IMR-90 (cell line): ENCODE measurements around the gene LRSAM1. TPM values are rescaled to one million over a fixed set of nuclear protein-coding genes. Genes with fewer than 3 reads are reported as not detected.

Experiments used
- ATAC-seq: fragments of 200-7000 bp; cut with Tn5 transposase; 2 replicates; pipeline ENCODE4 v1.9.1; 2020; ENCODE audit warnings: low read depth, mild to moderate bottlenecking, moderate library complexity
- BruUV-seq: library from RNA; stranded (reverse); fragments of 400-500 nt; replicated peaks from 2 replicates; lab custom pipeline; 2021; lab: Mats Ljungman, UMichigan
- CTCF ChIA-PET: fragments of 300-600 bp; formaldehyde crosslinking; extraction: SDS; loops from one replicate; lab custom pipeline; 2021; ENCODE audit warnings: antibody characterized with exemption; lab: Yijun Ruan, JAX
- POLR2A ChIA-PET: fragments of 300-600 bp; sonication (Branson Sonifier 250); formaldehyde crosslinking; loops from one replicate; lab custom pipeline; 2022; ENCODE audit warnings: antibody characterized with exemption; ENCODE audit not compliant: unreplicated experiment; lab: Charles Lee
- DNase-seq: peaks from one replicate; pipeline ENCODE4 v3.0.0; 2013
- H2AFZ ChIP-seq: replicated peaks from 2 replicates; pipeline ENCODE3; 2013; ENCODE audit warnings: low read length, mild to moderate bottlenecking; ENCODE audit not compliant: poor library complexity
- H2AK5ac ChIP-seq: 2 replicates; pipeline ENCODE4 v1.6.1; 2013; ENCODE audit warnings: low read depth, low read length, inconsistent platforms
- H2AK9ac ChIP-seq: replicated peaks from 2 replicates; pipeline ENCODE3; 2013; ENCODE audit warnings: mild to moderate bottlenecking, low read depth, low read length, moderate library complexity; ENCODE audit not compliant: poor library complexity
- H2BK120ac ChIP-seq: 2 replicates; pipeline ENCODE4 v1.6.1; 2013; ENCODE audit warnings: low read depth, low read length, inconsistent platforms
- H2BK15ac ChIP-seq: 3 replicates; pipeline ENCODE4 v1.6.1; 2013; ENCODE audit warnings: low read depth, low read length, inconsistent platforms
- H2BK20ac ChIP-seq: 2 replicates; pipeline ENCODE4 v1.6.1; 2013; ENCODE audit warnings: low read depth, mild to moderate bottlenecking, inconsistent platforms, low read length, moderate library complexity
- H2BK5ac ChIP-seq: 2 replicates; pipeline ENCODE4 v1.6.1; 2013; ENCODE audit warnings: mild to moderate bottlenecking, low read depth, low read length, inconsistent platforms; ENCODE audit not compliant: poor library complexity, severe bottlenecking
- H3K14ac ChIP-seq: replicated peaks from 2 replicates; pipeline ENCODE4 v1.6.1; 2013; ENCODE audit warnings: low read depth, low read length, inconsistent platforms
- H3K18ac ChIP-seq: 2 replicates; pipeline ENCODE4 v1.6.1; 2013; ENCODE audit warnings: low read depth, low read length, control low read depth
- H3K23ac ChIP-seq: 2 replicates; pipeline ENCODE4 v1.6.1; 2013; ENCODE audit warnings: low read depth, low read length, inconsistent platforms
- H3K27ac ChIP-seq: 2 replicates; pipeline ENCODE4 v1.5.1; 2013; ENCODE audit warnings: mild to moderate bottlenecking, control low read depth, low read length; ENCODE audit not compliant: insufficient read depth
- H3K27me3 ChIP-seq: 2 replicates; pipeline ENCODE4 v1.6.1; 2013; ENCODE audit warnings: low read length; ENCODE audit not compliant: control insufficient read depth, insufficient read depth
- H3K36me3 ChIP-seq: 2 replicates; pipeline ENCODE4 v1.6.1; 2013; ENCODE audit warnings: low read length, mixed read lengths; ENCODE audit not compliant: control insufficient read depth, insufficient read depth
- H3K4ac ChIP-seq: 2 replicates; pipeline ENCODE4 v1.6.1; 2013; ENCODE audit warnings: low read depth, low read length, inconsistent platforms
- H3K4me1 ChIP-seq: 2 replicates; pipeline ENCODE4 v1.6.1; 2013; ENCODE audit warnings: low read length, mixed read lengths; ENCODE audit not compliant: control insufficient read depth, insufficient read depth
- H3K4me2 ChIP-seq: 2 replicates; pipeline ENCODE4 v1.6.1; 2013; ENCODE audit warnings: low read depth, mild to moderate bottlenecking, control low read depth, low read length, moderate library complexity
- H3K4me3 ChIP-seq: 2 replicates; pipeline ENCODE4 v1.5.1; 2013; ENCODE audit warnings: low read depth, mild to moderate bottlenecking, control low read depth, low read length, moderate library complexity; ENCODE audit not compliant: insufficient read depth
- H3K56ac ChIP-seq: 2 replicates; pipeline ENCODE4 v1.6.1; 2013; ENCODE audit warnings: low read length, inconsistent platforms; ENCODE audit not compliant: insufficient read depth; ENCODE audit errors: extremely low read depth
- H3K79me1 ChIP-seq, 2 experiments: 2 replicates each; pipeline ENCODE4 v1.6.1; 2013; ENCODE audit warnings: low read length in 2 of 2, inconsistent platforms in 1 of 2, low read depth in 1 of 2
- H3K9ac ChIP-seq: 2 replicates; pipeline ENCODE4 v1.6.1; 2013; ENCODE audit warnings: low read depth, low read length, control low read depth
- H3K9me1 ChIP-seq: 2 replicates; pipeline ENCODE4 v1.6.1; 2013; ENCODE audit warnings: low read length, inconsistent platforms; ENCODE audit not compliant: insufficient read depth
- H3K9me3 ChIP-seq: 2 replicates; pipeline ENCODE4 v1.6.1; 2013; ENCODE audit warnings: low read length; ENCODE audit not compliant: control insufficient read depth, insufficient read depth
- H4K20me1 ChIP-seq: 2 replicates; pipeline ENCODE4 v1.6.1; 2013; ENCODE audit warnings: low read length, inconsistent platforms; ENCODE audit not compliant: insufficient read depth
- H4K5ac ChIP-seq: 2 replicates; pipeline ENCODE4 v1.6.1; 2013; ENCODE audit warnings: mild to moderate bottlenecking, low read depth, low read length, control low read depth
- H4K8ac ChIP-seq, 2 experiments: 2 replicates each; pipeline ENCODE4 v1.6.1; 2013; ENCODE audit warnings: low read depth in 2 of 2, low read length in 2 of 2, control low read depth in 1 of 2, inconsistent platforms in 1 of 2
- H4K91ac ChIP-seq: 2 replicates; pipeline ENCODE4 v1.6.1; 2013; ENCODE audit warnings: low read depth, low read length, inconsistent platforms; ENCODE audit not compliant: insufficient read depth
- BHLHE40 ChIP-seq: fragments of 150-350 bp; IDR thresholded peaks from 2 replicates; pipeline ENCODE4 v1.6.1; 2016; ENCODE audit warnings: mild to moderate bottlenecking, low read depth, low read length
- FOS ChIP-seq: fragments of 150-350 bp; IDR thresholded peaks from 2 replicates; pipeline ENCODE4 v1.6.1; 2016; ENCODE audit warnings: low read depth, low read length
- MAFK ChIP-seq: IDR thresholded peaks from 2 replicates; pipeline ENCODE4 v1.6.1; 2012; ENCODE audit warnings: low read depth, low read length, improper control_type of control experiment
- POLR2A ChIP-seq: IDR thresholded peaks from 2 replicates; pipeline ENCODE4 v1.6.1; 2012; ENCODE audit warnings: mild to moderate bottlenecking, low read depth, low read length
- RAD21 ChIP-seq: IDR thresholded peaks from 2 replicates; pipeline ENCODE4 v1.6.1; 2012; ENCODE audit warnings: low read length, improper control_type of control experiment
- RCOR1 ChIP-seq: IDR thresholded peaks from 2 replicates; pipeline ENCODE4 v1.6.1; 2012; ENCODE audit warnings: mild to moderate bottlenecking, low read length, improper control_type of control experiment; ENCODE audit not compliant: insufficient replicate concordance
- RFX5 ChIP-seq: IDR thresholded peaks from 2 replicates; pipeline ENCODE4 v1.8.0; 2012; ENCODE audit warnings: low read depth, mild to moderate bottlenecking, low read length, moderate library complexity
- SMC3 ChIP-seq: fragments of 150-350 bp; IDR thresholded peaks from 2 replicates; pipeline ENCODE4 v1.6.1; 2016; ENCODE audit warnings: low read depth, mild to moderate bottlenecking, antibody characterized with exemption, low read length, moderate library complexity
- USF2 ChIP-seq: fragments of 150-350 bp; IDR thresholded peaks from 2 replicates; pipeline ENCODE4 v1.6.1; 2017; ENCODE audit warnings: mild to moderate bottlenecking, antibody characterized with exemption, low read length, low read depth
- WGBS, 2 experiments: methylation state at CpG; one replicate each; pipeline versions ENCODE4 v1.1.5 to v1.1.7; 2013; ENCODE audit warnings: missing lambda C conversion rate in 2 of 2; ENCODE audit not compliant: insufficient read length in 1 of 2; ENCODE audit errors: extremely low coverage in 2 of 2; 5-methylcytosine and 5-hydroxymethylcytosine counted together
- dilution Hi-C: fragments of 300-500 bp; cut with HindIII; formaldehyde crosslinking; loops from one replicate; pipeline ENCODE4 v1.14.3; 2018; ENCODE audit warnings: low sequenced_read_pairs; ENCODE audit not compliant: unreplicated experiment
- in situ Hi-C: fragments of 300-500 bp; cut with MboI; formaldehyde crosslinking; loops from 3 replicates; pipeline ENCODE4 v1.14.3; 2019; ENCODE audit warnings: low sequenced_read_pairs, inconsistent platforms, mixed read lengths
- intact Hi-C: fragments of 100-400 bp; cut with micrococcal nuclease; formaldehyde crosslinking; loops from 2 replicates; pipeline ENCODE4 v1.10.0; 2022
- polyA plus RNA-seq, 3 experiments: library from polyadenylated mRNA; depleted of rRNA; stranded (reverse); fragments of >200 nt; gene quantifications; 2 replicates each; pipeline ENCODE4 v1.2.3, GENCODE V29; 2012; ENCODE audit warnings: low replicate concordance in 1 of 3
- total RNA-seq: library from RNA; depleted of rRNA; stranded (reverse); fragments of >200 nt; gene quantifications from 2 replicates; pipeline ENCODE4 v1.2.3, GENCODE V29; 2012

Gene LRSAM1
- total and polyA plus RNA-seq, 2 of the 4 experiments (the other 2 are of a cell fraction): 3.0 to 9.3 TPM

DNA sequence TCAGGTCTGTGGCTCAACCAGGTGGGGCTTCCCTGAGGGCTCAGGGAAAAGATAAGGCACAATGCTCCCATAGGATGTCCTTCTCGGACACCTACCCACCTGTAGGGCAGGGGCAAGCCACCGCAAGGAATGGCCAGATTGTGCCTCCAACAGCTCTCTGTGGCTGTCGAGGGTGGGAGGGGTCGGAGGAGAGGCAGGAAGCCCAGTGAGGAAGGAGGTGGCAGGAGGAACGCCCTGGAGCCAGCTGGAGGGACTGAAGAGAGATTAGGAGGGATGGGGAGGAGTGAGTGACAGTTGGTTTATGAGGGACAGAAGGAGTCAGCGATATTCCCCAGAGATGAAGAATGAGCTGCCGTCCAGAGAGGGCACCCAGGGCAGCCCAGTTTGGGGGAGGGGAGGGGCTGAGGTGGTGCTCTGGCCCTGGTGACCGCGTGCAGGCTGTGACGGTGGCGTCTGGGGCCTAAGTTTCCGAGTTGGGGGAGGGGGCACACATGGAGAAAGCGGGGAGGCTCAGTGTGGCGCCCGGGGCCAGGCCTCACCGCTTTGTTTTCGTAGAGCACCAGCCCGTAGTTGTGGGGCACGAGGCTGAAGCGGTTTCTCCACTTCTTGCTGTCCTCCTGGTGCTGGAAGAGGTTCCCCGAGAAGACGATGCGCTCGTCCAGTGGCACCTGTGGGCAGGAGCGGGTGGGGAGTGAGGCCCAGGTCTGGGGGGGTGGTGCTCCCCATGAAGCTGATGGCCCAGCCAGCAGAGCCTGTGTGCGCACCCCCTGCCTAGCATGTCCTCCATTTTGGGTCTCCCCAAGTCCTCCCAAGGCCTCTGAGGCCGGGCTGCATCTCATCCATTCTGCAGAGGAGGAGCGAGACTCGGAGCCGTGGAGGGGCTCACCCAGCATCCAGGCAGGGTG is 75.6 kb downstream of the LRSAM1 start:
- DNase-seq: no peak
- Histone ChIP-seq H3K14ac (no peak overlapping the region), H2AFZ (peak overlapping the region; percentile 33), H4K91ac (no peak overlapping the region), H3K9me3 (peaks cover 6% of the 10 kb centered on the region), H3K56ac (no peak overlapping the region), H3K27me3 (no peaks in the 10 kb centered on the region), H4K8ac (peak overlapping the region in 1 of 2 experiments; percentile 3; a peak in 1 of 4 replicates), H2BK120ac (no peak overlapping the region), H2BK15ac (no peak overlapping the region), H4K5ac (peak overlapping the region; percentile 24; the same call in 1 of the 2 replicates), H3K4ac (peak overlapping the region; percentile 40; the same call in 1 of the 2 replicates), H3K4me2 (no peak overlapping the region), H2AK9ac (peak overlapping the region; percentile 57), H2BK20ac (no peak overlapping the region), H2AK5ac (peak overlapping the region; percentile 10; the same call in 1 of the 2 replicates), H4K20me1 (peaks cover 40% of the 10 kb centered on the region), H3K9ac (no peak overlapping the region), H3K4me1 (peaks cover 28% of the 10 kb centered on the region), H3K27ac (no peak overlapping the region), H3K23ac (no peak overlapping the region), H3K4me3 (no peak overlapping the region), H3K36me3 (peaks cover 86% of the 10 kb centered on the region), H2BK5ac (peak overlapping the region; percentile 40), H3K9me1 (peaks cover 5% of the 10 kb centered on the region; the same call in 1 of the 2 replicates), H3K18ac (no peak overlapping the region), H3K79me1 (peaks cover 56 to 97% of the 10 kb centered on the region in 2 experiments)
- dilution Hi-C loops: no loop called here
- ChIA-PET POLR2A (no interaction called here), CTCF (interaction anchor here (0.5 to 1.5 kb wide), 6 partner anchors 10 to 274 kb away, joined by 3 to 5 read pairs (median 4); no protein-coding TSS in a partner anchor)
- in situ Hi-C loops: no loop called here
- TF ChIP-seq RFX5: no peak
- no peak for TF ChIP-seq MAFK
- TF ChIP-seq RCOR1: no peak
- no peak for TF ChIP-seq POLR2A
- no peak for TF ChIP-seq BHLHE40
- TF ChIP-seq RAD21: no peak
- TF ChIP-seq SMC3: no peak
- no peak for TF ChIP-seq USF2
- no peak for TF ChIP-seq FOS
- 88% methylated on average over 6 of the region's 30 CpGs; no CpG with 5 or more reads in 1 of the 2 experiments for WGBS, 2 experiments
- BruUV-seq: no TSS peak
- no peak for ATAC-seq
- intact Hi-C loops: no loop called here
